KMS-11 (cell line): Measurements from ENCODE around the gene NT5C1A.

ENCODE experiments used
- H2AFZ ChIP-seq: fragments of 200-600 bp; sonication (generic); 2 replicates; pipeline ENCODE4 v1.6.1; 2016; ENCODE audit warnings: antibody characterized with exemption, mixed run types, low read depth
- H3K27ac ChIP-seq: fragments of 200-600 bp; sonication (generic); 2 replicates; pipeline ENCODE4 v1.6.1; 2016; ENCODE audit warnings: mild to moderate bottlenecking, mixed run types
- H3K27me3 ChIP-seq: fragments of 200-600 bp; sonication (generic); 2 replicates; pipeline ENCODE4 v1.6.1; 2017; ENCODE audit warnings: mild to moderate bottlenecking, low read depth, mixed run types, moderate library complexity; ENCODE audit not compliant: insufficient read depth
- H3K36me3 ChIP-seq: fragments of 200-600 bp; sonication (generic); 2 replicates; pipeline ENCODE4 v1.6.1; 2017; ENCODE audit warnings: mild to moderate bottlenecking, mixed run types; ENCODE audit not compliant: insufficient read depth
- H3K4me1 ChIP-seq: fragments of 200-600 bp; sonication (generic); 2 replicates; pipeline ENCODE4 v1.6.1; 2016; ENCODE audit warnings: mild to moderate bottlenecking, low read depth, mixed run types; ENCODE audit not compliant: poor library complexity, severe bottlenecking
- H3K4me2 ChIP-seq: fragments of 200-600 bp; sonication (generic); 2 replicates; pipeline ENCODE4 v1.7.0; 2016; ENCODE audit warnings: mild to moderate bottlenecking, mixed run types
- H3K4me3 ChIP-seq: fragments of 200-600 bp; sonication (generic); IDR thresholded peaks from 2 replicates; pipeline ENCODE4 v1.6.1; 2017; ENCODE audit warnings: low read depth, low read length, mixed read lengths; ENCODE audit not compliant: insufficient read depth
- H3K79me2 ChIP-seq: fragments of 200-600 bp; sonication (generic); 2 replicates; pipeline ENCODE4 v1.6.1; 2016; ENCODE audit warnings: low read depth, mixed run types; ENCODE audit not compliant: insufficient read depth
- H3K9ac ChIP-seq: fragments of 200-600 bp; sonication (generic); 2 replicates; pipeline ENCODE4 v1.6.1; 2016; ENCODE audit warnings: mild to moderate bottlenecking, mixed run types
- H4K20me1 ChIP-seq: fragments of 200-600 bp; sonication (generic); 2 replicates; pipeline ENCODE4 v1.6.1; 2016; ENCODE audit warnings: mild to moderate bottlenecking, mixed run types; ENCODE audit not compliant: insufficient read depth
- TF ChIP-seq, protein P1 (sequence below): fragments of 200-600 bp; sonication (generic); conservative IDR thresholded peaks from 2 replicates; pipeline ENCODE4 v1.6.1; 2017; ENCODE audit warnings: low read depth, mild to moderate bottlenecking, antibody characterized with exemption, low read length, moderate library complexity, mixed read lengths

NT5C1A gene

DNA sequence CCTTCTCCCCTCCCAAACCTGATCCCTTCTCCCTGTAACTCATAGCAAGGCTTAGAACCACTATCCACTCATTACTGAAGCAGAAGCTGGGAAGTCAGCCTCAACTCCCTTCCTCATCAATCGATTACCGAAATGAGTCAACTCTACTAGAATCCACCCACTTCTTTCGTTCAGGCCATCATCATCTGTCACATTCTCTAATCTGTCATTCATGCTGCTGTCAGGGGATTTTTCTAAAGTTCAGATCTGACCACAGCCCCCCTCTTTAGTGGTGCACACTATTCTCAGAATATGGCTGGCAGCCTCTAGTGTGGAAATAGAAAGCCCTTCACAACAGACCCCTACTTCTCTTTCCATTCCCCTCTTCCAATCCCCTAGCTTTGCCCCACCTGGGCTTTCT is 5.1 kb downstream of the NT5C1A start:
- H3K27ac ChIP-seq, result no peak overlapping the region
- no peaks in the 10 kb centered on the region for H3K79me2 ChIP-seq
- H3K4me1 ChIP-seq, result no peaks in the 10 kb centered on the region
- no peak overlapping the region for H3K4me3 ChIP-seq
- no peak overlapping the region for H3K9ac ChIP-seq
- H3K27me3 ChIP-seq, result peaks cover 7% of the 10 kb centered on the region
- no peaks in the 10 kb centered on the region for H4K20me1 ChIP-seq
- H3K36me3 ChIP-seq, result no peaks in the 10 kb centered on the region
- no peak overlapping the region for H2AFZ ChIP-seq
- TF ChIP-seq, protein P1, sequence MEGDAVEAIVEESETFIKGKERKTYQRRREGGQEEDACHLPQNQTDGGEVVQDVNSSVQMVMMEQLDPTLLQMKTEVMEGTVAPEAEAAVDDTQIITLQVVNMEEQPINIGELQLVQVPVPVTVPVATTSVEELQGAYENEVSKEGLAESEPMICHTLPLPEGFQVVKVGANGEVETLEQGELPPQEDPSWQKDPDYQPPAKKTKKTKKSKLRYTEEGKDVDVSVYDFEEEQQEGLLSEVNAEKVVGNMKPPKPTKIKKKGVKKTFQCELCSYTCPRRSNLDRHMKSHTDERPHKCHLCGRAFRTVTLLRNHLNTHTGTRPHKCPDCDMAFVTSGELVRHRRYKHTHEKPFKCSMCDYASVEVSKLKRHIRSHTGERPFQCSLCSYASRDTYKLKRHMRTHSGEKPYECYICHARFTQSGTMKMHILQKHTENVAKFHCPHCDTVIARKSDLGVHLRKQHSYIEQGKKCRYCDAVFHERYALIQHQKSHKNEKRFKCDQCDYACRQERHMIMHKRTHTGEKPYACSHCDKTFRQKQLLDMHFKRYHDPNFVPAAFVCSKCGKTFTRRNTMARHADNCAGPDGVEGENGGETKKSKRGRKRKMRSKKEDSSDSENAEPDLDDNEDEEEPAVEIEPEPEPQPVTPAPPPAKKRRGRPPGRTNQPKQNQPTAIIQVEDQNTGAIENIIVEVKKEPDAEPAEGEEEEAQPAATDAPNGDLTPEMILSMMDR, result no peak
- no peak overlapping the region for H3K4me2 ChIP-seq

DNA sequence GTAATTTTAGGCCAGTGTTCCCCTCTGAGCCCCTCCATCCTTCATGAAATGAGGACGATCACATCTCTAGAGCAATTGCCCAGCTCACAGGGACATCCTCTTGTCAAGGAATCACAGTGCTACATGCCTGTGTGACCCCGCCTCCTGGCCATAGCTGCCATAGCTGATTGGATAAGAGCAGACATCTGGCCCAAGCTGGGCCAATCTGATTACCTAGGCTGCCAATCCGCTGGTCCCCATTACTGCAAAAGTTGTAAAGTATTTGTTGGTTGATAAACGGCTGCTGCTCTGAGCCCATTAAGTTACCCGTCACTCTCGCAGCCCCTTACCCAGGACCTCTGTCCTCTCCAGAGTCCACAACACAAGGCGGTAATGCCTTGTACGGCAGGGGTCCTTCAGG is 8.3 kb downstream of the NT5C1A start:
- Histone ChIP-seq H3K79me2 (no peaks in the 10 kb centered on the region), H2AFZ (no peak overlapping the region), H3K4me1 (no peaks in the 10 kb centered on the region), H4K20me1 (no peaks in the 10 kb centered on the region), H3K4me3 (no peak overlapping the region), H3K9ac (no peak overlapping the region), H3K36me3 (no peaks in the 10 kb centered on the region), H3K27me3 (no peaks in the 10 kb centered on the region), H3K27ac (no peak overlapping the region), H3K4me2 (no peak overlapping the region)
- TF ChIP-seq, protein P1, result no peak

DNA sequence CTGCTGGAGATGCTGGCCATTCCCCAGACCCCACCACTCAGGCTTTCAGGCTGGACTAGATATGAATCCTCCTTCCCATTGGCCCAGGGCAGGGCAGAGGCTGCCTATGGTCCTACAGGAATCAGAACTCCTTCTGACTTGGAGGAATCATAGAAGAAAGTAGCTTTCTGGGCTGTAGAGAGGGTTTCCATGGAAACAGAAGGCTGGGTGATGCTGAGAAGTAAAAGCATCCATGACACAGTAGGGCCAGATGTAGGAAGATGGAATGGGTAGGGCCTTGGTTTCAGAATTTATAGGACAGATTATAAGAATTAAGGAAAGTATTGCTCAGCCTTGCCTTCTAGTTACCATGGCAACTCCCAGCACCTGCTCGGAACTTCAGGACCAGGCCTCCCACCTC is 9.0 kb downstream of the NT5C1A start:
- no peak overlapping the region for H3K4me2 ChIP-seq
- H3K9ac ChIP-seq, result no peak overlapping the region
- H3K4me3 ChIP-seq, result no peak overlapping the region
- H4K20me1 ChIP-seq, result no peaks in the 10 kb centered on the region
- no peak overlapping the region for H3K27ac ChIP-seq
- TF ChIP-seq, protein P1, result no peak
- peaks cover 4% of the 10 kb centered on the region for H3K4me1 ChIP-seq
- no peaks in the 10 kb centered on the region for H3K79me2 ChIP-seq
- no peaks in the 10 kb centered on the region for H3K36me3 ChIP-seq
- H3K27me3 ChIP-seq, result no peaks in the 10 kb centered on the region
- H2AFZ ChIP-seq, result no peak overlapping the region

DNA sequence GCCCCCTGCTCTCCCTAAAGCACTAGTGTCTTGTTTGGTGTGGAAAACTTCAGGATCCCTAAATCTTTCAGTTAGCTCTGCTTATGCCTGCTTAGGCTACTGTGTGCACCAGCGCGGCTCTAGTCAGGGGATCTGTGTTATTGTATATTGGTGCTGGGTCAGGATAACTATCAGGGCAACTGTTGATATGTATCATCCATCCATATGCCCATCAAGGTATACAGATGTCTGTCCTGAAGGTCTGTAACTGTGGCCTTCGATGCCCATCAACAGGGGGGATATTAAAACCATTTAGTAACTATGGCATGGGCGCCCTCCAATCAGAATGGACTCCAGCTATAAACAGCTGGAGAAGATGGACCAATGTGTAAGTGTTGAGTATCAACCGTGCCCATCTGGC is 12.4 kb downstream of the NT5C1A start:
- H3K79me2 ChIP-seq, result no peaks in the 10 kb centered on the region
- H4K20me1 ChIP-seq, result no peaks in the 10 kb centered on the region
- no peak overlapping the region for H2AFZ ChIP-seq
- H3K36me3 ChIP-seq, result no peaks in the 10 kb centered on the region
- no peak overlapping the region for H3K9ac ChIP-seq
- no peak overlapping the region for H3K27ac ChIP-seq
- H3K4me3 ChIP-seq, result no peak overlapping the region
- peaks cover 10% of the 10 kb centered on the region for H3K4me1 ChIP-seq
- no peak overlapping the region for H3K4me2 ChIP-seq
- TF ChIP-seq, protein P1, result no peak
- no peaks in the 10 kb centered on the region for H3K27me3 ChIP-seq
